Activated CD4-positive, alpha-beta T cell treated with anti-CD3 and anti-CD28 coated beads, Interleukin-2, amount 50 U/mL, for 48 hours (primary cell): Measurements from ENCODE around the gene RHOA.

ENCODE experiments used
- DNase-seq, 2 experiments: peaks; one replicate each; pipeline ENCODE4 v3.0.0-alpha.2; 2020

The RHOA gene

DNA sequence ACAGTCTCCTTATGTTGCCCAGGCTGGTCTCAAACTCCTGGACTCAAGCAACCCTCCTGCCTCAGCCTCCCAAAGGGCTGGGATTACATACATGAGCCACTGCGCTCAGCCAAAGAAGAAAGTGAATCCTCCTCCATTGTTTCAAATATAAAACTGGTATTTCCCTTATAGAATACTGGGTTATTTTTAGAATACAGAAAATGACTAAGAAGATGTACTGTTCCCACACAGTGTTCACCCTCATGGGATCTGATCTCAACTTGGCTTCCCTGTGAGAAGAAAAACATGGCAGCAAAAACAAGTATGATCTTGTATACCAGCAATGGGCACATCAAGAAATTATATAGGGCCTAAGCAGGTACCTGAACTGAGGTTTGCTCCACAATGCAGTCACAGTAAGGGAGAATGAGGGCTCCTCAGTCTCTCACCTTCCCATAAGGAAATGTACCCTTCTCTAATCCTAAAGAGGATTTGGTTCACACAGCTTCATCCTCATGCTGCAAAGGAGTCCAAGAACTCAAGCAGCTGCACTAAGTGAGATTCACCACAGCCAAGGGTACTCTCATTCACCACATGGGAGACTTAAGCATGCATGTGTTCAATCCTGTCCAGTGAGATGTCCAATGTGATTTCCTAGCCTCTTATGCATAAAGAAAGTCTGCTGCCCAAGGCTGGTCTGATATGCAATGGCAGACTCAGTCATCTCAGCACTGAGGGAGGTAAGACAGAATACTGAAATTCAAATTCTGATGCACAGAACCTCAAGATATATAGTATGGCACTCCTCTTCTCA is 97.7 kb downstream of the RHOA start:
- DNase-seq: no peak

DNA sequence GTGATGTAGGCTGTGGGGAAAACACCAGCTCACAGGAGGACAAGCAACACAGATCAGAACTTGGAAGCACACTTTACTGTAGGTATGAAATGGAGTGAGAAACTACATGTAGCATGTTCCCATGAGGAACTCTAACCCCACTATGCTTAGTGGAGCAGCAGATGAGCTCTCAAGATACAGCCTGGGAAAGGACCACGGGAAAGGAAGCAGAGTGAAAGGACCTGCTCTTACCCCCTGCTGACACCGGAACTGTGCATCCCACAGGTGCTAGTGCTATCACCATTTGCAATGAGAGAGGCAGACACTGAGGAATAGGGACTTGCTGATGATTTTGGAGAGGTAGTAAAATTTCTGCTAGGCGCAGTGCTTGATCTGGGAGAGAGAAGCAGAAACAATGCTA is 100.5 kb downstream of the RHOA start:
- DNase-seq: no peak

DNA sequence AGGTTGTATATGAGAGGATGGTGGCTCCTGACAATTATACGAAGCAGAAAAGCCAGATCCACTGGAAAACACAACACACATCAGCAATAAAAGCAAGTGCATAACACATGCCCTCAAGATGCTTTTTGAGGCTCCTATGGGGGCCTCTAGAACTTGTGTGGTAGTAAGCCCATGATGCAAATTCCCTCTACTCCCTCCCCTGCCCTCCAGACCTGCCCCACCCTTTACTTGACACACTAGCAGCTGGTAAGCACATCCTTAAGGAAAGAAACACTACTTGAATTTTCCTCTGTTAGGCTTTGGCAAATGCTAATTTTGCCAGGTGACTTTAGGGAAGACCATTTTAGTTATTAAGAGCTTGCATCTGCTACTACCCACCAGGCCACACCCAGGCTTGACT is 101.1 kb downstream of the RHOA start:
- DNase-seq: no peak
